Sigmoid colon (tissue), 7 donors: ENCODE measurements around the gene TRIM2. TPM values are rescaled to one million over a fixed set of nuclear protein-coding genes. Genes with fewer than 3 reads are reported as not detected.

ENCODE experiments used
- DNase-seq: peaks from one replicate; pipeline ENCODE4 v3.0.0-alpha.2; 2019
- H3K27ac ChIP-seq, 4 donors: fragments of 200-600 bp; sonication (generic); one replicate each; pipeline ENCODE4 v1.5.1; 2016 to 2019; ENCODE audit warnings: mild to moderate bottlenecking in 1 of 4
- H3K27me3 ChIP-seq, 3 donors: fragments of 200-600 bp; sonication (generic); one replicate each; pipeline ENCODE4 v1.5.1; 2019; ENCODE audit warnings: mild to moderate bottlenecking in 1 of 3
- H3K36me3 ChIP-seq, 4 donors: fragments of 200-600 bp; sonication (generic); one replicate each; pipeline ENCODE4 v1.5.1; 2016 to 2019
- H3K4me1 ChIP-seq, 4 donors: fragments of 200-600 bp; sonication (generic); one replicate each; pipeline ENCODE4 v1.5.1; 2017 to 2019
- H3K4me3 ChIP-seq, 4 donors: fragments of 200-600 bp; sonication (generic); one replicate each; pipeline ENCODE4 v1.5.1; 2017 to 2019; ENCODE audit warnings: mild to moderate bottlenecking in 2 of 4, moderate library complexity in 1 of 4
- H3K9me3 ChIP-seq, 4 donors: fragments of 200-600 bp in 3 of 4; sonication (generic) in 3 of 4; one replicate each; pipeline versions ENCODE4 v1.5.1 to v1.6.1; 2013 to 2019
- CTCF ChIP-seq, 4 experiments: fragments of 450-650 bp in 3 of 4; fragments of 200-600 bp in 1 of 4; IDR thresholded peaks; one replicate each; pipeline ENCODE4 v1.5.1; 2016 to 2019; ENCODE audit warnings: antibody characterized with exemption in 4 of 4, mild to moderate bottlenecking in 3 of 4, moderate library complexity in 2 of 4
- EP300 ChIP-seq, 4 donors: sonication (generic); formaldehyde crosslinking; IDR thresholded peaks; one replicate each; pipeline ENCODE4 v1.6.1; 2017; ENCODE audit warnings: antibody characterized with exemption in 4 of 4
- POLR2A ChIP-seq, 2 donors: fragments of 450-650 bp; IDR thresholded peaks; one replicate each; pipeline ENCODE4 v1.6.1; 2016; ENCODE audit warnings: antibody characterized with exemption in 2 of 2, mild to moderate bottlenecking in 2 of 2, moderate library complexity in 2 of 2
- POLR2AphosphoS5 ChIP-seq, 4 donors: sonication (generic); formaldehyde crosslinking; IDR thresholded peaks; one replicate each; pipeline ENCODE4 v1.6.1; 2017; ENCODE audit warnings: antibody characterized with exemption in 4 of 4
- WGBS, 2 donors: extraction: QIAGEN DNeasy Blood & Tissue Kit; methylation state at CpG; one replicate each; pipeline ENCODE4 v1.1.7; 2013; 5-methylcytosine and 5-hydroxymethylcytosine counted together
- intact Hi-C: fragments of 100-400 bp; cut with DNase I; formaldehyde crosslinking; loops from one replicate; pipeline ENCODE4 v1.15.1; 2023
- polyA plus RNA-seq, 3 donors: library from polyadenylated mRNA; stranded (reverse); fragments of 200-250 nt; gene quantifications; one replicate each; pipeline ENCODE4 v1.2.3, GENCODE V29; 2013
- total RNA-seq, 4 donors: library from RNA; depleted of rRNA; stranded (reverse); fragments of >200 nt; gene quantifications; one replicate each; pipeline ENCODE4 v1.1.0, GENCODE V29; 2016
- donor health status: healthy with polysubstance abuse.
- donor health status: Bipolar disorder and iron deficiency.
- donor health status: healthy.

TRIM2 gene
- total and polyA plus RNA-seq, 7 donors = 19.8 to 51.7 (median 31.6) TPM

GRCh38 chr4:153261914-153262313 lies 57.7 kb downstream of the TRIM2 start:
- Histone ChIP-seq H3K4me3 (no peak overlapping the region), H3K27ac (no peak overlapping the region), H3K9me3 (peaks cover 0 to 6% (median 0%) of the 10 kb centered on the region in 4 donors), H3K4me1 (peaks cover 0 to 41% (median 15%) of the 10 kb centered on the region in 4 donors), H3K36me3 (no peaks in the 10 kb centered on the region), H3K27me3 (no peaks in the 10 kb centered on the region)
- 89 to 94% methylated on average over 2 of the region's 2 CpGs for WGBS, 2 donors
- TF ChIP-seq EP300 (IDR thresholded peaks at IDR 0.05) = no peak
- TF ChIP-seq POLR2A (IDR thresholded peaks at IDR 0.05) = no peak
- TF ChIP-seq CTCF (IDR thresholded peaks at IDR 0.05) = no peak
- no peak for TF ChIP-seq POLR2AphosphoS5 (IDR thresholded peaks at IDR 0.05)
- intact Hi-C loops = no loop called here
- DNase-seq = no peak

GRCh38 chr4:153265306-153266047 lies 61.2 kb downstream of the TRIM2 start:
- Histone ChIP-seq H3K4me3 (no peak overlapping the region), H3K27ac (no peak overlapping the region), H3K36me3 (no peaks in the 10 kb centered on the region), H3K4me1 (peaks cover 0 to 42% (median 23%) of the 10 kb centered on the region in 4 donors), H3K9me3 (peaks cover 0 to 6% (median 0%) of the 10 kb centered on the region in 4 donors), H3K27me3 (no peaks in the 10 kb centered on the region)
- intact Hi-C loops = no loop called here
- 86 to 92% methylated on average over 9 of the region's 9 CpGs for WGBS, 2 donors
- TF ChIP-seq POLR2A (IDR thresholded peaks at IDR 0.05) = no peak
- no peak for TF ChIP-seq EP300 (IDR thresholded peaks at IDR 0.05)
- TF ChIP-seq POLR2AphosphoS5 (IDR thresholded peaks at IDR 0.05) = no peak
- TF ChIP-seq CTCF (IDR thresholded peaks at IDR 0.05) = no peak
- no peak for DNase-seq

- peaks cover 0 to 7% (median 0%) of the 10 kb centered on the region in 4 donors for H3K36me3 ChIP-seq
- intact Hi-C loops = no loop called here
- peaks cover 0 to 31% (median 17%) of the 10 kb centered on the region in 4 donors for H3K4me1 ChIP-seq
- no peaks in the 10 kb centered on the region for H3K27me3 ChIP-seq
- WGBS, 2 donors = 44 to 63% methylated on average over 3 of the region's 3 CpGs
- TF ChIP-seq CTCF (IDR thresholded peaks at IDR 0.05) (no peak), POLR2AphosphoS5 (IDR thresholded peaks at IDR 0.05) (no peak), EP300 (IDR thresholded peaks at IDR 0.05) (no peak), POLR2A (IDR thresholded peaks at IDR 0.05) (no peak)
- peaks cover 0 to 2% (median 0%) of the 10 kb centered on the region in 4 donors for H3K9me3 ChIP-seq
- H3K4me3 ChIP-seq = no peak overlapping the region
- DNase-seq = no peak
- peak overlapping the region in 3 of 4 donors; percentile 36 to 65 (median 45) for H3K27ac ChIP-seq
These were observed 62.7 kb downstream of the TRIM2 start for GRCh38 chr4:153266988-153267387.

GRCh38 chr4:153267890-153268289 lies 63.6 kb downstream of the TRIM2 start:
- 20 to 74% methylated on average over 7 of the region's 7 CpGs for WGBS, 2 donors
- intact Hi-C loops = no loop called here

More at GRCh38 chr4:153267890-153268289, 63.6 kb downstream of the TRIM2 start:
- TF ChIP-seq EP300 (IDR thresholded peaks at IDR 0.05) = no peak
- no peak for TF ChIP-seq CTCF (IDR thresholded peaks at IDR 0.05)
- TF ChIP-seq POLR2AphosphoS5 (IDR thresholded peaks at IDR 0.05) = no peak
- no peak for TF ChIP-seq POLR2A (IDR thresholded peaks at IDR 0.05)
- no peaks in the 10 kb centered on the region for H3K9me3 ChIP-seq
- H3K27me3 ChIP-seq = no peaks in the 10 kb centered on the region
- peaks cover 0 to 31% (median 17%) of the 10 kb centered on the region in 4 donors for H3K4me1 ChIP-seq
- H3K4me3 ChIP-seq = peak overlapping the region in 1 of 4 donors; percentile 4
- peaks cover 0 to 10% (median 0%) of the 10 kb centered on the region in 4 donors for H3K36me3 ChIP-seq
- H3K27ac ChIP-seq = peak overlapping the region in 3 of 4 donors; percentile 36 to 65 (median 45)
- DNase-seq = no peak
